Thyroid gland (tissue), 4 donors: ENCODE results near the gene TPSG1.

ENCODE experiments used
- POLR2A ChIP-seq, 2 donors: fragments of 450-650 bp; IDR thresholded peaks; one replicate each; pipeline ENCODE4 v1.6.1; 2017; ENCODE audit warnings: antibody characterized with exemption in 2 of 2, mild to moderate bottlenecking in 2 of 2, moderate library complexity in 1 of 2
- TF ChIP-seq, protein P1 (sequence below), 6 experiments: fragments of 200-600 bp in 3 of 6; fragments of 450-650 bp in 3 of 6; sonication (generic) in 3 of 6; IDR thresholded peaks; one replicate each; pipeline ENCODE4 v1.5.1; 2016 to 2019; ENCODE audit warnings: antibody characterized with exemption in 6 of 6, mild to moderate bottlenecking in 2 of 6, inconsistent platforms in 1 of 6, moderate library complexity in 1 of 6

DNA sequence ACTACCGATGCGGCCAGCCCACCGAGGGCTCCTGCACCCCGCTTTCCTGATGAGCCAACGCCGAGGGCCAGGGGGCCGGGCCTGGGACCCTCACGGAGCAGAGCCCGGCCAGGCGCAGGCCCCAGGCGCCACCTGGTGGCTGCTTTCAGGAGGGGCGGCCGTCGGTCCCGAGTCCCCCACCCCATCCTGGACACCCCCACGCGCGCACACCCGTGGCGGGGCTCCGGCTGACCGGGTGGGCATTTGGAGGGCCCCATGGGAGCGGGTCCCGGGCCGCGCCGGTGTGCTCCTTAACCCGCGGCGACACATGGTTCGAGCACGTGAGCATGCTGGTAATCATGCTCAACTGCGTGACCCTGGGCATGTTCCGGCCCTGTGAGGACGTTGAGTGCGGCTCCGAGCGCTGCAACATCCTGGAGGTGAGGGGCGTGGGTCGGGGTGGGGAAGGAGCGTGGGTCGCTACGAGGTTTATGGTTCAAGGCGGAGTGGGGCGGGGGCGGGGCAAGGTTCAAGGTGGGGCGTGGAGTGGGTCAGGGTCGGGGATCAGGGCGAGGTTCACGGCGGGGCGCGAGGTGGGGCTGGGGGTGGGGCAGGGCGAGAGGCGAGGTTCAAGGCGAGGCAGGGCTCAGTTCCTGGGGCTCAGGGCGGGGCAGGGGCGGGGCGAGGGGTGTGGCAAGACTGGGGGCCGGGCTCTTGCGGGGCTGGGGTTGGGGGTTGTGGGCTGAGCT lies 30.2 kb downstream of the TPSG1 start:
- TF ChIP-seq, protein P1, sequence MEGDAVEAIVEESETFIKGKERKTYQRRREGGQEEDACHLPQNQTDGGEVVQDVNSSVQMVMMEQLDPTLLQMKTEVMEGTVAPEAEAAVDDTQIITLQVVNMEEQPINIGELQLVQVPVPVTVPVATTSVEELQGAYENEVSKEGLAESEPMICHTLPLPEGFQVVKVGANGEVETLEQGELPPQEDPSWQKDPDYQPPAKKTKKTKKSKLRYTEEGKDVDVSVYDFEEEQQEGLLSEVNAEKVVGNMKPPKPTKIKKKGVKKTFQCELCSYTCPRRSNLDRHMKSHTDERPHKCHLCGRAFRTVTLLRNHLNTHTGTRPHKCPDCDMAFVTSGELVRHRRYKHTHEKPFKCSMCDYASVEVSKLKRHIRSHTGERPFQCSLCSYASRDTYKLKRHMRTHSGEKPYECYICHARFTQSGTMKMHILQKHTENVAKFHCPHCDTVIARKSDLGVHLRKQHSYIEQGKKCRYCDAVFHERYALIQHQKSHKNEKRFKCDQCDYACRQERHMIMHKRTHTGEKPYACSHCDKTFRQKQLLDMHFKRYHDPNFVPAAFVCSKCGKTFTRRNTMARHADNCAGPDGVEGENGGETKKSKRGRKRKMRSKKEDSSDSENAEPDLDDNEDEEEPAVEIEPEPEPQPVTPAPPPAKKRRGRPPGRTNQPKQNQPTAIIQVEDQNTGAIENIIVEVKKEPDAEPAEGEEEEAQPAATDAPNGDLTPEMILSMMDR (IDR thresholded peaks at IDR 0.05), result peak; percentile 70 to 93 (median 84)
- TF ChIP-seq POLR2A (IDR thresholded peaks at IDR 0.05), result no peak
